Neural cell (in vitro differentiated cells): Measurements from ENCODE around the gene TMEM236. TPM values are rescaled to one million over a fixed set of nuclear protein-coding genes. Genes with fewer than 3 reads are reported as not detected.
"Not testable (repeated sequence)": the region's sequence is repeated elsewhere in the genome, so short reads cannot be mapped to it uniquely, and the experiment has no call there.

Source experiments
- H2AFZ ChIP-seq: fragments of 200-600, 300-800 bp; sonication (generic), shearing (Covaris generic); 2 replicates; pipeline ENCODE4 v1.6.0; 2014; ENCODE audit warnings: low read depth, mild to moderate bottlenecking, antibody characterized with exemption, low read length, moderate library complexity
- H3F3A ChIP-seq: fragments of 200-600 bp; shearing (Covaris generic); 2 replicates; pipeline ENCODE4 v1.6.1; 2016; ENCODE audit warnings: mild to moderate bottlenecking, moderate library complexity, mixed read lengths, antibody characterized with exemption, low read length; ENCODE audit not compliant: insufficient read depth, poor library complexity, severe bottlenecking
- H3K27ac ChIP-seq: fragments of 200-600, 300-800 bp; sonication (generic), shearing (Covaris generic); 2 replicates; pipeline ENCODE4 v1.5.1; 2014; ENCODE audit warnings: mild to moderate bottlenecking, low read length, moderate library complexity
- H3K27me3 ChIP-seq: fragments of 300-800, 200-600 bp; sonication (generic), shearing (Covaris generic); 2 replicates; pipeline ENCODE4 v1.6.0; 2014; ENCODE audit warnings: mild to moderate bottlenecking, low read depth, low read length, moderate library complexity; ENCODE audit not compliant: insufficient read depth
- H3K36me3 ChIP-seq: fragments of 300-800, 200-600 bp; sonication (generic), shearing (Covaris generic); 2 replicates; pipeline ENCODE4 v1.5.1; 2014; ENCODE audit warnings: mild to moderate bottlenecking, antibody characterized with exemption, low read length, moderate library complexity; ENCODE audit not compliant: insufficient read depth
- H3K4me2 ChIP-seq: fragments of 300-800, 200-600 bp; sonication (generic), shearing (Covaris generic); 2 replicates; pipeline ENCODE4 v1.6.0; 2014; ENCODE audit warnings: mild to moderate bottlenecking, low read length
- H3K4me3 ChIP-seq: fragments of 300-800, 200-600 bp; sonication (generic), shearing (Covaris generic); 2 replicates; pipeline ENCODE4 v1.5.1; 2014; ENCODE audit warnings: mild to moderate bottlenecking, low read length, moderate library complexity
- H3K79me2 ChIP-seq: fragments of 200-600 bp; shearing (Covaris generic); replicated peaks from 2 replicates; pipeline ENCODE4 v1.6.0; 2014; ENCODE audit warnings: mild to moderate bottlenecking, low read length, moderate library complexity; ENCODE audit not compliant: insufficient read depth
- H3K9ac ChIP-seq: fragments of 300-800, 200-600 bp; sonication (generic), shearing (Covaris generic); 2 replicates; pipeline ENCODE4 v1.6.1; 2016; ENCODE audit warnings: mild to moderate bottlenecking, low read length, mixed read lengths
- H3K9me2 ChIP-seq: fragments of 200-600 bp; shearing (Covaris generic); 2 replicates; pipeline ENCODE4 v1.6.1; 2016; ENCODE audit warnings: mild to moderate bottlenecking, low read length, mixed read lengths; ENCODE audit not compliant: insufficient read depth
- H3K9me3 ChIP-seq: fragments of 200-600, 300-800 bp; sonication (generic), shearing (Covaris generic); 2 replicates; pipeline ENCODE4 v1.6.1; 2016; ENCODE audit warnings: mild to moderate bottlenecking, mixed run types, low read length, moderate library complexity, mixed read lengths
- H4K20me1 ChIP-seq: fragments of 200-600 bp; shearing (Covaris generic); 2 replicates; pipeline ENCODE4 v1.6.1; 2016; ENCODE audit warnings: mild to moderate bottlenecking, mixed run types; ENCODE audit not compliant: insufficient read depth
- EP300 ChIP-seq: fragments of 450-650 bp; conservative IDR thresholded peaks from 2 replicates; pipeline ENCODE4 v1.6.1; 2014; ENCODE audit warnings: antibody characterized with exemption, mild to moderate bottlenecking, moderate library complexity; ENCODE audit not compliant: poor library complexity, severe bottlenecking
- EZH2 ChIP-seq: fragments of 200-600, 300-800 bp; shearing (Covaris generic), sonication (generic); IDR thresholded peaks from 2 replicates; pipeline ENCODE4 v1.6.1; 2014; ENCODE audit warnings: antibody characterized with exemption, low read length, borderline replicate concordance, mild to moderate bottlenecking; ENCODE audit not compliant: insufficient read depth, poor library complexity, severe bottlenecking
- MXI1 ChIP-seq: fragments of 450-650 bp; conservative IDR thresholded peaks from 2 replicates; pipeline ENCODE4 v1.6.1; 2014; ENCODE audit warnings: antibody characterized with exemption, mild to moderate bottlenecking; ENCODE audit not compliant: poor library complexity, severe bottlenecking
- POLR2AphosphoS5 ChIP-seq: IDR thresholded peaks from 2 replicates; pipeline ENCODE4 v1.6.1; 2012
- RAD21 ChIP-seq: fragments of 450-650 bp; conservative IDR thresholded peaks from 2 replicates; pipeline ENCODE4 v1.6.1; 2014; ENCODE audit warnings: antibody characterized with exemption, mild to moderate bottlenecking, moderate library complexity
- REST ChIP-seq: IDR thresholded peaks from 2 replicates; pipeline ENCODE4 v1.6.1; 2012; ENCODE audit warnings: borderline replicate concordance
- SMC3 ChIP-seq: fragments of 450-650 bp; conservative IDR thresholded peaks from 2 replicates; pipeline ENCODE4 v1.6.1; 2014; ENCODE audit warnings: antibody characterized with exemption, mild to moderate bottlenecking, moderate library complexity; ENCODE audit not compliant: poor library complexity
- TAF1 ChIP-seq: IDR thresholded peaks from 2 replicates; pipeline ENCODE4 v1.6.1; 2012; ENCODE audit warnings: low read depth
- polyA plus RNA-seq: library from polyadenylated mRNA; depleted of rRNA; stranded (reverse); fragments of >200 nt; gene quantifications from 2 replicates; pipeline ENCODE4 v1.2.3, GENCODE V29; 2014
- TF ChIP-seq, protein P1 (sequence below): fragments of 450-650 bp; IDR thresholded peaks from 2 replicates; pipeline ENCODE4 v1.5.1; 2014; ENCODE audit warnings: antibody characterized with exemption, mild to moderate bottlenecking, moderate library complexity; ENCODE audit not compliant: poor library complexity, severe bottlenecking

Gene TMEM236
- polyA plus RNA-seq, 1 donor from 2014 or later = 0.10 TPM

DNA sequence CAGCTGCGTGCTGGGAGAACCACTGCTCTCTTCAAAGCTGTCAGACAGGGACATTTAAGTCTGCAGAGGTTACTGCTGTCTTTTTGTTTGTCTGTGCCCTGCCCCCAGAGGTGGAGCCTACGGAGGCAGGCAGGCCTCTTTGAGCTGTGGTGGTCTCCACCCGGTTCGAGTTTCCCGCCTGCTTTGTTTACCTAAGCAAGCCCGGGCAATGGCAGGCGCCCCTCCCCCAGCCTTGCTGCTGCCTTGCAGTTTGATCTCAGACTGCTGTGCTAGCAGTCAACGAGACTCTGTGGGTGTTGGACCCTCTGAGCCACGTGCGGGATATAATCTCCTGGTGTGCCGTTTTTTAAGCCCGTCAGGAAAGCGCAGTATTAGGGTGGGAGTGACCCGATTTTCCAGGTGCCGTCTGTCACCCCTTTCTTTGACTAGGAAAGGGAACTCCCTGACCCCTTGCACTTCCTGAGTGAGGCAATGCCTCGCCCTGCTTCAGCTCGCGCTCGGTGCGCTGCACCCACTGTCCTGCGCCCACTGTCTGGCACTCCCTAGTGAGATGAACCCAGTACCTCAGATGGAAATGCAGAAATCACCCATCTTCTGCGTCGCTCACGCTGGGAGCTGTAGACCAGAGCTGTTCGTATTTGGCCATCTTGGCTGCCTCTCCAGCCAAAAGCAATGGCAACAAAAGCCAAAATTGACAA is 29.5 kb upstream of the TMEM236 start:
- H3K27me3 ChIP-seq, H3K27ac ChIP-seq, H3K4me2 ChIP-seq: not testable (repeated sequence)

GRCh38 chr10:17725703-17726102 is 26.3 kb upstream of the TMEM236 start:
- H3K9ac ChIP-seq = no peak overlapping the region
- TF ChIP-seq POLR2AphosphoS5 = no peak
- no peak for TF ChIP-seq MXI1
- no peak for TF ChIP-seq RAD21
- no peak for TF ChIP-seq SMC3
- TF ChIP-seq, protein P1, sequence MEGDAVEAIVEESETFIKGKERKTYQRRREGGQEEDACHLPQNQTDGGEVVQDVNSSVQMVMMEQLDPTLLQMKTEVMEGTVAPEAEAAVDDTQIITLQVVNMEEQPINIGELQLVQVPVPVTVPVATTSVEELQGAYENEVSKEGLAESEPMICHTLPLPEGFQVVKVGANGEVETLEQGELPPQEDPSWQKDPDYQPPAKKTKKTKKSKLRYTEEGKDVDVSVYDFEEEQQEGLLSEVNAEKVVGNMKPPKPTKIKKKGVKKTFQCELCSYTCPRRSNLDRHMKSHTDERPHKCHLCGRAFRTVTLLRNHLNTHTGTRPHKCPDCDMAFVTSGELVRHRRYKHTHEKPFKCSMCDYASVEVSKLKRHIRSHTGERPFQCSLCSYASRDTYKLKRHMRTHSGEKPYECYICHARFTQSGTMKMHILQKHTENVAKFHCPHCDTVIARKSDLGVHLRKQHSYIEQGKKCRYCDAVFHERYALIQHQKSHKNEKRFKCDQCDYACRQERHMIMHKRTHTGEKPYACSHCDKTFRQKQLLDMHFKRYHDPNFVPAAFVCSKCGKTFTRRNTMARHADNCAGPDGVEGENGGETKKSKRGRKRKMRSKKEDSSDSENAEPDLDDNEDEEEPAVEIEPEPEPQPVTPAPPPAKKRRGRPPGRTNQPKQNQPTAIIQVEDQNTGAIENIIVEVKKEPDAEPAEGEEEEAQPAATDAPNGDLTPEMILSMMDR = no peak
- TF ChIP-seq EZH2 = no peak
- TF ChIP-seq REST = no peak
- TF ChIP-seq EP300 = no peak
- TF ChIP-seq TAF1 = no peak

More for the DNA sequence above, 29.5 kb upstream of the TMEM236 start:
- not testable (repeated sequence) for H3K79me2 ChIP-seq, H3K4me3 ChIP-seq, H4K20me1 ChIP-seq, H3K9ac ChIP-seq, H3K9me2 ChIP-seq, H3K36me3 ChIP-seq, H2AFZ ChIP-seq, H3K9me3 ChIP-seq, H3F3A ChIP-seq

DNA sequence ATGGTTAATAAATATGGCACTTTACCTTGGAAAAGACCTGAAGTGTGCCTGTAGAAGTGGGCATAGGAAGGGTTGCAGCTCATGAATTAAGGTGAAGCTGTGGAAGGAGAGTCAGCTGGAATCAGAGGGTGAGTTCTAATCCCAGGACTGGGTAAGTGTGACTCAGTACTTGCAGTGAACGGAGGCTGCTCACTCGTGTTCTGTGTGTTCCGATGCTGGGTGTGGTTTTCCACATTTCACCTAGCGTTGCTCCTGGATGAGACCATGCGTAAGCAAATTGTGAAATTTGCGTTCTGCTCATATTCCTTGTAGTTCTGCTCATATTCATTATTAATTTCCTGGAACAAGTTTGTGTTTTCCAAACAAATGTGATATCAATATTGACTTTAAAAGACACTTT is 22.4 kb upstream of the TMEM236 start:
- Histone ChIP-seq H3K36me3 (no peaks in the 10 kb centered on the region), H3K9me3 (no peaks in the 10 kb centered on the region), H4K20me1 (no peaks in the 10 kb centered on the region), H3K4me3 (no peak overlapping the region), H3K27me3 (no peaks in the 10 kb centered on the region), H3F3A (no peaks in the 10 kb centered on the region), H2AFZ (no peak overlapping the region), H3K27ac (no peak overlapping the region), H3K4me2 (no peak overlapping the region), H3K9ac (no peak overlapping the region), H3K79me2 (no peaks in the 10 kb centered on the region), H3K9me2 (no peaks in the 10 kb centered on the region)
- no peak for TF ChIP-seq POLR2AphosphoS5
- no peak for TF ChIP-seq MXI1
- TF ChIP-seq EP300 = no peak
- no peak for TF ChIP-seq REST
- TF ChIP-seq TAF1 = no peak
- no peak for TF ChIP-seq SMC3
- no peak for TF ChIP-seq EZH2
- TF ChIP-seq, protein P1 = no peak
- TF ChIP-seq RAD21 = no peak

More at GRCh38 chr10:17725703-17726102, 26.3 kb upstream of the TMEM236 start:
- no peak overlapping the region for H3K4me3 ChIP-seq
- H3F3A ChIP-seq = no peaks in the 10 kb centered on the region
- no peaks in the 10 kb centered on the region for H3K79me2 ChIP-seq
- no peaks in the 10 kb centered on the region for H4K20me1 ChIP-seq
- H3K27ac ChIP-seq = no peak overlapping the region
- H3K36me3 ChIP-seq = no peaks in the 10 kb centered on the region
- H3K9me2 ChIP-seq = no peaks in the 10 kb centered on the region
- no peaks in the 10 kb centered on the region for H3K27me3 ChIP-seq
- H3K9me3 ChIP-seq = no peaks in the 10 kb centered on the region
- no peak overlapping the region for H2AFZ ChIP-seq
- no peak overlapping the region for H3K4me2 ChIP-seq
